H9 (cell line): ENCODE data around the gene TK1. TPM values are rescaled to one million over a fixed set of nuclear protein-coding genes. Genes with fewer than 3 reads are reported as not detected.

Experiments
- DNase-seq: peaks from one replicate; pipeline ENCODE4 v3.0.0-alpha.2; 2017
- H2AFZ ChIP-seq: one replicate; pipeline ENCODE4 v1.6.1; 2013; ENCODE audit warnings: mild to moderate bottlenecking, low read length, control low read depth, moderate library complexity
- H2AK5ac ChIP-seq: 2 replicates; pipeline ENCODE4 v1.6.1; 2013; ENCODE audit warnings: low read length, control low read depth, mixed read lengths; ENCODE audit not compliant: insufficient read length
- H2BK120ac ChIP-seq: one replicate; pipeline ENCODE4 v1.6.1; 2013; ENCODE audit warnings: low read depth, mild to moderate bottlenecking, low read length, control low read depth, inconsistent platforms; ENCODE audit not compliant: poor library complexity, severe bottlenecking
- H2BK12ac ChIP-seq: 2 replicates; pipeline ENCODE4 v1.6.1; 2013; ENCODE audit warnings: low read length, control low read depth, mixed read lengths, low read depth; ENCODE audit not compliant: insufficient read length
- H2BK15ac ChIP-seq: 2 replicates; pipeline ENCODE4 v1.6.1; 2013; ENCODE audit warnings: low read depth, low read length, control low read depth
- H2BK20ac ChIP-seq: one replicate; pipeline ENCODE4 v1.6.1; 2013; ENCODE audit warnings: low read depth, mild to moderate bottlenecking, low read length, control low read depth, inconsistent platforms; ENCODE audit not compliant: poor library complexity, severe bottlenecking
- H2BK5ac ChIP-seq: 2 replicates; pipeline ENCODE4 v1.6.1; 2013; ENCODE audit warnings: low read length, control low read depth, mixed read lengths; ENCODE audit not compliant: insufficient read length
- H3K14ac ChIP-seq: 2 replicates; pipeline ENCODE4 v1.6.1; 2013; ENCODE audit warnings: low read length, control low read depth; ENCODE audit not compliant: insufficient read depth
- H3K18ac ChIP-seq: 2 replicates; pipeline ENCODE4 v1.6.1; 2013; ENCODE audit warnings: low read depth, mild to moderate bottlenecking, mixed read lengths, low read length, control low read depth; ENCODE audit not compliant: insufficient read length
- H3K23ac ChIP-seq: 2 replicates; pipeline ENCODE4 v1.6.1; 2013; ENCODE audit warnings: low read length, control low read depth, mixed read lengths, low read depth; ENCODE audit not compliant: insufficient read length
- H3K23me2 ChIP-seq: 2 replicates; pipeline ENCODE4 v1.6.1; 2013; ENCODE audit warnings: low read depth, mild to moderate bottlenecking, mixed read lengths, low read length, control low read depth; ENCODE audit not compliant: insufficient read length, poor library complexity, severe bottlenecking
- H3K27ac ChIP-seq: 2 replicates; pipeline ENCODE4 v1.5.1; 2013; ENCODE audit warnings: low read length, control low read depth, mixed read lengths, low read depth; ENCODE audit not compliant: insufficient read length
- H3K27me3 ChIP-seq: 2 replicates; pipeline ENCODE4 v1.6.1; 2013; ENCODE audit warnings: low read length, control low read depth, inconsistent platforms; ENCODE audit not compliant: insufficient read depth
- H3K4ac ChIP-seq: 2 replicates; pipeline ENCODE4 v1.6.1; 2013; ENCODE audit warnings: low read depth, mild to moderate bottlenecking, control low read depth, inconsistent platforms, low read length, moderate library complexity
- H3K4me1 ChIP-seq: 2 replicates; pipeline ENCODE4 v1.6.1; 2013; ENCODE audit warnings: low read length, control low read depth, inconsistent platforms; ENCODE audit not compliant: insufficient read depth
- H3K4me2 ChIP-seq: 2 replicates; pipeline ENCODE4 v1.6.1; 2013; ENCODE audit warnings: low read length, control low read depth, mixed read lengths; ENCODE audit not compliant: insufficient read length, insufficient read depth
- H3K56ac ChIP-seq: 2 replicates; pipeline ENCODE4 v1.6.1; 2013; ENCODE audit warnings: low read depth, mild to moderate bottlenecking, mixed read lengths, low read length, control low read depth; ENCODE audit not compliant: insufficient read length
- H3K79me1 ChIP-seq: 2 replicates; pipeline ENCODE4 v1.6.1; 2013; ENCODE audit warnings: low read depth, mild to moderate bottlenecking, moderate library complexity, low read length, control low read depth, inconsistent platforms; ENCODE audit not compliant: insufficient read depth, poor library complexity, severe bottlenecking
- H3K79me2 ChIP-seq: 2 replicates; pipeline ENCODE4 v1.6.1; 2013; ENCODE audit warnings: low read length, control low read depth, inconsistent platforms; ENCODE audit not compliant: insufficient read depth
- H3K9ac ChIP-seq: 2 replicates; pipeline ENCODE4 v1.6.1; 2013; ENCODE audit warnings: low read length, control low read depth, mixed read lengths; ENCODE audit not compliant: insufficient read length; ENCODE audit errors: extremely low read depth
- H3K9me3 ChIP-seq: one replicate; pipeline ENCODE4 v1.6.1; 2013; ENCODE audit warnings: low read depth, low read length, inconsistent platforms; ENCODE audit not compliant: control insufficient read depth
- H3T11ph ChIP-seq: one replicate; pipeline ENCODE4 v1.6.1; 2013; ENCODE audit warnings: mild to moderate bottlenecking, low read length, control low read depth, inconsistent platforms
- H4K20me1 ChIP-seq: one replicate; pipeline ENCODE4 v1.6.1; 2013; ENCODE audit not compliant: control insufficient read depth, insufficient read length, insufficient read depth
- H4K5ac ChIP-seq: 2 replicates; pipeline ENCODE4 v1.6.1; 2013; ENCODE audit warnings: low read depth, mild to moderate bottlenecking, mixed read lengths, low read length, control low read depth; ENCODE audit not compliant: insufficient read length
- H4K8ac ChIP-seq: replicated peaks from 2 replicates; pipeline ENCODE4 v1.6.1; 2013; ENCODE audit warnings: low read length, control low read depth, mixed read lengths, low read depth; ENCODE audit not compliant: insufficient read length
- H4K91ac ChIP-seq: 2 replicates; pipeline ENCODE4 v1.6.1; 2013; ENCODE audit warnings: low read depth, mild to moderate bottlenecking, moderate library complexity, mixed read lengths, low read length, control low read depth; ENCODE audit not compliant: insufficient read length
- H3K27ac Mint-ChIP-seq, 3 experiments: 2 replicates in 2 of 3; 3 replicates in 1 of 3; pipeline ENCODE4 v1.8.0; 2020 to 2021; ENCODE audit warnings: mixed read lengths in 3 of 3, mild to moderate bottlenecking in 1 of 3, moderate library complexity in 1 of 3
- H3K27me3 Mint-ChIP-seq: 2 replicates; pipeline ENCODE4 v1.8.0; 2021; ENCODE audit warnings: low read depth, mild to moderate bottlenecking, moderate library complexity, mixed read lengths
- H3K36me3 Mint-ChIP-seq, 3 experiments: 2 replicates in 2 of 3; 3 replicates in 1 of 3; pipeline ENCODE4 v1.8.0; 2020 to 2021; ENCODE audit warnings: low read depth in 3 of 3, mixed read lengths in 3 of 3; ENCODE audit not compliant: insufficient read depth in 1 of 3
- H3K4me1 Mint-ChIP-seq, 2 experiments: 2 replicates each; pipeline ENCODE4 v1.8.0; 2020; ENCODE audit warnings: mixed read lengths in 2 of 2
- H3K4me3 Mint-ChIP-seq, 2 experiments: 2 replicates in 1 of 2; 3 replicates in 1 of 2; pipeline ENCODE4 v1.8.0; 2020 to 2021; ENCODE audit warnings: mild to moderate bottlenecking in 2 of 2, mixed read lengths in 2 of 2, moderate library complexity in 1 of 2
- H3K9me3 Mint-ChIP-seq, 2 experiments: 2 replicates in 1 of 2; 3 replicates in 1 of 2; pipeline ENCODE4 v1.8.0; 2020; ENCODE audit warnings: mild to moderate bottlenecking in 2 of 2, mixed read lengths in 2 of 2, moderate library complexity in 1 of 2
- WGBS: extraction: QIAGEN DNeasy Blood & Tissue Kit; methylation state at CpG from one replicate; pipeline ENCODE4 v1.1.7; 2013; ENCODE audit warnings: missing lambda C conversion rate, low lambda C conversion rate, mixed read lengths; ENCODE audit not compliant: insufficient read length; ENCODE audit errors: extremely low coverage; 5-methylcytosine and 5-hydroxymethylcytosine counted together
- total RNA-seq: library from RNA; stranded (reverse); gene quantifications from 2 replicates; pipeline ENCODE4 v1.2.1, GENCODE V29; 2021
- TF ChIP-seq, protein P1 (sequence below): fragments of 200-600 bp; sonication (generic); conservative IDR thresholded peaks from 3 replicates; pipeline ENCODE4 v1.8.0; 2021; ENCODE audit warnings: antibody characterized with exemption, mild to moderate bottlenecking

TK1 gene
- total RNA-seq, 1 experiment from 2014 or later = 95.8 TPM

DNA sequence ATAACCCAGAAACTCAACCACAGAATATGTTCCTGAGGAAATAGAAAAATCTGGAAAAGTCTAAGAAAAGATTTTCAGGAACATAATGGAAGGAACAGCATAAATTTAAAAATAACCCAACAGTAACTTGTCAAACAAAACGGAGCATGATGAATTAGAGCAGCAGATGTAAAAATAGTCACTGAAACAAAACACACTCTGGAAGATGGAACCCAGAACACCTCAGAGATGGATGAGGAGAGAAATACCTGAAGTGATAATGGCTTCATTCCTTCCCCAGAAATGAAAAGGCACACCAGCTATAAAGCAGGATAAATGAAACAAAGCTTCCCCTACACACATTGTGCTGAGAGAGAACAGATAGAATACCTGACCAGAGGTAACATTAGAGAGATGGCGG lies 6.3 kb downstream of the TK1 start:
- Histone ChIP-seq H3K23me2 (no peaks in the 10 kb centered on the region), H3K4me1 (no peaks in the 10 kb centered on the region), H3K27ac (no peak overlapping the region), H3K14ac (no peak overlapping the region), H3K27me3 (no peaks in the 10 kb centered on the region), H3K79me2 (peaks cover 4% of the 10 kb centered on the region; the same call in 1 of the 2 replicates), H2BK5ac (no peak overlapping the region), H4K91ac (no peak overlapping the region), H3K23ac (no peak overlapping the region), H3K18ac (no peak overlapping the region), H2BK12ac (no peak overlapping the region), H3K4ac (no peak overlapping the region), H4K8ac (no peak overlapping the region), H3K4me2 (no peak overlapping the region), H2BK20ac (no peak overlapping the region), H3K9ac (no peak overlapping the region), H2AFZ (no peak overlapping the region), H3K79me1 (peaks cover 2% of the 10 kb centered on the region), H3K9me3 (no peaks in the 10 kb centered on the region), H3T11ph (no peak overlapping the region), H2BK120ac (no peak overlapping the region), H4K20me1 (no peaks in the 10 kb centered on the region), H2BK15ac (no peak overlapping the region), H2AK5ac (no peak overlapping the region), H4K5ac (no peak overlapping the region), H3K56ac (no peak overlapping the region)
- H3K36me3 Mint-ChIP-seq = peaks cover 57 to 84% (median 84%) of the 10 kb centered on the region in 3 experiments
- no peak overlapping the region for H3K27ac Mint-ChIP-seq
- no CpG with 5 or more reads among the region's 2 CpGs for WGBS
- no peak overlapping the region for H3K4me3 Mint-ChIP-seq
- DNase-seq = no peak
- H3K9me3 Mint-ChIP-seq = no peaks in the 10 kb centered on the region; a peak in 1 of 5 replicates
- TF ChIP-seq, protein P1, sequence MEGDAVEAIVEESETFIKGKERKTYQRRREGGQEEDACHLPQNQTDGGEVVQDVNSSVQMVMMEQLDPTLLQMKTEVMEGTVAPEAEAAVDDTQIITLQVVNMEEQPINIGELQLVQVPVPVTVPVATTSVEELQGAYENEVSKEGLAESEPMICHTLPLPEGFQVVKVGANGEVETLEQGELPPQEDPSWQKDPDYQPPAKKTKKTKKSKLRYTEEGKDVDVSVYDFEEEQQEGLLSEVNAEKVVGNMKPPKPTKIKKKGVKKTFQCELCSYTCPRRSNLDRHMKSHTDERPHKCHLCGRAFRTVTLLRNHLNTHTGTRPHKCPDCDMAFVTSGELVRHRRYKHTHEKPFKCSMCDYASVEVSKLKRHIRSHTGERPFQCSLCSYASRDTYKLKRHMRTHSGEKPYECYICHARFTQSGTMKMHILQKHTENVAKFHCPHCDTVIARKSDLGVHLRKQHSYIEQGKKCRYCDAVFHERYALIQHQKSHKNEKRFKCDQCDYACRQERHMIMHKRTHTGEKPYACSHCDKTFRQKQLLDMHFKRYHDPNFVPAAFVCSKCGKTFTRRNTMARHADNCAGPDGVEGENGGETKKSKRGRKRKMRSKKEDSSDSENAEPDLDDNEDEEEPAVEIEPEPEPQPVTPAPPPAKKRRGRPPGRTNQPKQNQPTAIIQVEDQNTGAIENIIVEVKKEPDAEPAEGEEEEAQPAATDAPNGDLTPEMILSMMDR = no peak
- H3K27me3 Mint-ChIP-seq = no peaks in the 10 kb centered on the region; the same call in 1 of the 2 replicates
- peaks cover 21 to 32% of the 10 kb centered on the region in 2 experiments for H3K4me1 Mint-ChIP-seq
